Testis (tissue), 2 donors: ENCODE results near the gene ERBB4.

Source experiments
- POLR2A ChIP-seq: fragments of 450-650 bp; IDR thresholded peaks from one replicate; pipeline ENCODE4 v1.6.1; 2017; ENCODE audit warnings: antibody characterized with exemption, mild to moderate bottlenecking, moderate library complexity
- TF ChIP-seq, protein P1 (sequence below), 3 experiments: fragments of 450-650 bp in 2 of 3; fragments of 200-600 bp in 1 of 3; sonication (generic) in 1 of 3; IDR thresholded peaks; one replicate each; pipeline ENCODE4 v1.5.1; 2016 to 2019; ENCODE audit warnings: antibody characterized with exemption in 3 of 3, mild to moderate bottlenecking in 2 of 3, moderate library complexity in 1 of 3

DNA sequence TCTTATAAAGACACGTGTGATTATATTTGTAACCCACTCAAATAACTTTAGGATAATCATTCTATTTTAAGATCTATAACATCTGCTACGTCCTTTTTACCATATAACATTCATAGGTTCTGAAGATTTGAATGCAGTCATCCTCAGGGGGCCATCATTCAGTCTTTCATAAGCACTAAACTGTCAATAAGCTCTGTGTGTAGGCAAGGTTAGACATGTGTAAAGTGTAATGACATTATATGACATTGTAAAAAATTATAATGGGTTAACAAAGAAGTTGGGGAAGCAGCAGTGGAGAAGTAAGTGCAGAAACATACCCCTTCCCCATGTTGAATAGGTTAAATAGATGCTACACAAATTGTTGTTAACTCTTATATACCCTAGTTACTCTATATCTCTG, 845.9 kb downstream of the ERBB4 start:
- TF ChIP-seq, protein P1, sequence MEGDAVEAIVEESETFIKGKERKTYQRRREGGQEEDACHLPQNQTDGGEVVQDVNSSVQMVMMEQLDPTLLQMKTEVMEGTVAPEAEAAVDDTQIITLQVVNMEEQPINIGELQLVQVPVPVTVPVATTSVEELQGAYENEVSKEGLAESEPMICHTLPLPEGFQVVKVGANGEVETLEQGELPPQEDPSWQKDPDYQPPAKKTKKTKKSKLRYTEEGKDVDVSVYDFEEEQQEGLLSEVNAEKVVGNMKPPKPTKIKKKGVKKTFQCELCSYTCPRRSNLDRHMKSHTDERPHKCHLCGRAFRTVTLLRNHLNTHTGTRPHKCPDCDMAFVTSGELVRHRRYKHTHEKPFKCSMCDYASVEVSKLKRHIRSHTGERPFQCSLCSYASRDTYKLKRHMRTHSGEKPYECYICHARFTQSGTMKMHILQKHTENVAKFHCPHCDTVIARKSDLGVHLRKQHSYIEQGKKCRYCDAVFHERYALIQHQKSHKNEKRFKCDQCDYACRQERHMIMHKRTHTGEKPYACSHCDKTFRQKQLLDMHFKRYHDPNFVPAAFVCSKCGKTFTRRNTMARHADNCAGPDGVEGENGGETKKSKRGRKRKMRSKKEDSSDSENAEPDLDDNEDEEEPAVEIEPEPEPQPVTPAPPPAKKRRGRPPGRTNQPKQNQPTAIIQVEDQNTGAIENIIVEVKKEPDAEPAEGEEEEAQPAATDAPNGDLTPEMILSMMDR (IDR thresholded peaks at IDR 0.05), result no peak
- no peak for TF ChIP-seq POLR2A
